ENCODE measurements around the gene GPR78.

The GPR78 gene

GRCh38 chr4:8577972-8578371 is 2.2 kb upstream of the GPR78 start:
- no peak overlapping the region for H2BK120ac ChIP-seq (ENCODE audit: low read depth, low read length)
- no peaks in the 10 kb centered on the region for H3K36me3 ChIP-seq (replicated peaks in 1 of 2; ENCODE audit: control insufficient read depth in 2 of 2, insufficient read depth in 2 of 2, low read length in 2 of 2)
- H3K4me1 ChIP-seq (ENCODE audit: control insufficient read depth in 2 of 2, insufficient read depth in 1 of 2, low read depth in 1 of 2, low read length in 2 of 2) = peaks cover 0 to 10% of the 10 kb centered on the region in 2 donors
- H3K9ac ChIP-seq (ENCODE audit: low read depth, low read length, poor library complexity) = no peak overlapping the region
- no peak for DNase-seq (ENCODE audit: low spot score)
- no peak overlapping the region for H2BK15ac ChIP-seq (ENCODE audit: low read length)
- H3K4me3 ChIP-seq (ENCODE audit: low read length in 2 of 2) = no peak overlapping the region
- no peak overlapping the region for H3K23ac ChIP-seq (ENCODE audit: low read depth, low read length, poor library complexity)
- H3K14ac ChIP-seq (ENCODE audit: low read length) = no peak overlapping the region
- H2BK5ac ChIP-seq (ENCODE audit: low read length) = no peak overlapping the region
- peaks cover 0 to 2% of the 10 kb centered on the region in 2 donors for H3K9me3 ChIP-seq (replicated peaks in 1 of 2; ENCODE audit: control insufficient read depth in 2 of 2, insufficient read depth in 1 of 2, low read depth in 1 of 2, low read length in 2 of 2)
- no CpG with 5 or more reads among the region's 4 CpGs for WGBS, 2 donors (ENCODE audit: extremely low coverage in 2 of 2, insufficient read length in 2 of 2, insufficient replicate concordance in 1 of 2)
- no peak overlapping the region for H3K27ac ChIP-seq (replicated peaks; ENCODE audit: low read length)
- H2AFZ ChIP-seq (ENCODE audit: low read length) = no peak overlapping the region
- H3K27me3 ChIP-seq (ENCODE audit: control insufficient read depth in 3 of 3, insufficient read depth in 3 of 3, low read depth in 1 of 3, low read length in 3 of 3) = peaks cover 3 to 33% (median 15%) of the 10 kb centered on the region in 3 experiments
- H3K18ac ChIP-seq (ENCODE audit: low read length) = no peak overlapping the region
- no peak overlapping the region for H3K4me2 ChIP-seq (ENCODE audit: insufficient read depth, low read length, poor library complexity, severe bottlenecking)
- peaks cover 3% of the 10 kb centered on the region for H3K79me1 ChIP-seq (ENCODE audit: low read depth, low read length)
- H3K4ac ChIP-seq (ENCODE audit: low read length) = no peak overlapping the region
- H4K8ac ChIP-seq (ENCODE audit: low read depth, low read length) = no peak overlapping the region
- H4K91ac ChIP-seq (ENCODE audit: low read depth, low read length, poor library complexity) = no peak overlapping the region
- no peak overlapping the region for H2BK12ac ChIP-seq (ENCODE audit: low read length)
- H2AK5ac ChIP-seq (ENCODE audit: low read depth, low read length) = no peak overlapping the region

GRCh38 chr4:8578717-8579116 is 1.5 kb upstream of the GPR78 start:
- Histone ChIP-seq H2AK5ac (ENCODE audit: low read depth, low read length) (no peak overlapping the region), H3K14ac (ENCODE audit: low read length) (no peak overlapping the region), H3K18ac (ENCODE audit: low read length) (no peak overlapping the region), H2BK15ac (ENCODE audit: low read length) (no peak overlapping the region), H4K8ac (ENCODE audit: low read depth, low read length) (no peak overlapping the region), H2AFZ (ENCODE audit: low read length) (no peak overlapping the region), H3K23ac (ENCODE audit: low read depth, low read length, poor library complexity) (no peak overlapping the region), H3K27ac (replicated peaks; ENCODE audit: low read length) (no peak overlapping the region), H3K4me2 (ENCODE audit: insufficient read depth, low read length, poor library complexity, severe bottlenecking) (no peak overlapping the region), H3K4ac (ENCODE audit: low read length) (no peak overlapping the region), H3K27me3 (ENCODE audit: control insufficient read depth in 3 of 3, insufficient read depth in 3 of 3, low read depth in 1 of 3, low read length in 3 of 3) (peaks cover 3 to 33% (median 15%) of the 10 kb centered on the region in 3 experiments), H3K9me3 (replicated peaks in 1 of 2; ENCODE audit: control insufficient read depth in 2 of 2, insufficient read depth in 1 of 2, low read depth in 1 of 2, low read length in 2 of 2) (peaks cover 0 to 2% of the 10 kb centered on the region in 2 donors), H2BK5ac (ENCODE audit: low read length) (no peak overlapping the region), H2BK120ac (ENCODE audit: low read depth, low read length) (no peak overlapping the region), H3K36me3 (replicated peaks in 1 of 2; ENCODE audit: control insufficient read depth in 2 of 2, insufficient read depth in 2 of 2, low read length in 2 of 2) (no peaks in the 10 kb centered on the region), H3K4me1 (ENCODE audit: control insufficient read depth in 2 of 2, insufficient read depth in 1 of 2, low read depth in 1 of 2, low read length in 2 of 2) (peaks cover 0 to 10% of the 10 kb centered on the region in 2 donors), H2BK12ac (ENCODE audit: low read length) (no peak overlapping the region), H3K79me1 (ENCODE audit: low read depth, low read length) (peaks cover 3% of the 10 kb centered on the region), H3K9ac (ENCODE audit: low read depth, low read length, poor library complexity) (no peak overlapping the region), H3K4me3 (ENCODE audit: low read length in 2 of 2) (no peak overlapping the region), H4K91ac (ENCODE audit: low read depth, low read length, poor library complexity) (no peak overlapping the region)
- WGBS, 2 donors (ENCODE audit: extremely low coverage in 2 of 2, insufficient read length in 2 of 2, insufficient replicate concordance in 1 of 2) = no CpG with 5 or more reads among the region's 3 CpGs
- DNase-seq (ENCODE audit: low spot score) = no peak

DNA sequence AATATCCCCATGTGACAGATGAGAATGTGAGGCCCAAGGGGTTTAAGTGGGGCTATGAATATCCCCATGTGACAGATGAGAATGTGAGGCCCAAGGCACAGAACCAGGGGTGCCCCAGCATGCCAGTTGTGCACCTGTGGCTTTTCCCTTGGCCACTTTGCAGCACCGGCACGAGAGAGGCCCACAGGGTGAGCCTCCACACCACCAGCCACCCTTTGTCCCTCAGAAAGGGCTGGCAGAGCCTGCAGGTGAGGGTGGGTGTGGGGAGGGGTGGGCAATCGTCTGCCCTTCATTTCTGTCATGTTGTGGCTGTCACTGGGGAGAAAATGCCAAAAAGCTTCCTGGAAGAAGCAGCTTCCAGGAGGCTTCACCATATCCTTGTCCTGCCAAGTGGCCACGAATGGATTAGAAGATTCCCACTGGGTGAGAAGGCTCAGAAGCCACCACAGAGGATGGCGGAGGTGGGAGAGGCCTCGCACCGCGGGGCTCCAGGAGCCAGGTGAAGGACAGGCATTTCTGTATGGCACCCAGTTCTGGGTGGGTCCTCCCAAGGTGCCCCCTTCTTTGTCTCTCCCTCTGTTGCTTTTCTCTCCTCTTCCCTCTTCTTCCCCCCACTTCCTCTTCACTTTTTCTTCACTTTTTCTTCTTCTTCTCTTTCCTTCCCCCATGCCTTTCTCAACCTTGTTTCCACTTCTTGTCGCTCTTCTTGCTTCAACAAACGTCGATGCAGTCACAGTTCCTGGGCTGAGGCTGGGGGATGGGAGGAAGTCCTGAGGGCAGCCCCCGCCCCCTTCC is 469 bp upstream of the GPR78 start:
- peaks cover 0 to 2% of the 10 kb centered on the region in 2 donors for H3K9me3 ChIP-seq (replicated peaks in 1 of 2; ENCODE audit: control insufficient read depth in 2 of 2, insufficient read depth in 1 of 2, low read depth in 1 of 2, low read length in 2 of 2)
- no peak overlapping the region for H3K4me2 ChIP-seq (ENCODE audit: insufficient read depth, low read length, poor library complexity, severe bottlenecking)
- no peak overlapping the region for H3K4me3 ChIP-seq (ENCODE audit: low read length in 2 of 2)
- no peak for DNase-seq (ENCODE audit: low spot score)
- peaks cover 3 to 33% (median 15%) of the 10 kb centered on the region in 3 experiments for H3K27me3 ChIP-seq (ENCODE audit: control insufficient read depth in 3 of 3, insufficient read depth in 3 of 3, low read depth in 1 of 3, low read length in 3 of 3)
- no peak overlapping the region for H2AFZ ChIP-seq (ENCODE audit: low read length)
- H2BK12ac ChIP-seq (ENCODE audit: low read length) = no peak overlapping the region
- no peak overlapping the region for H2BK5ac ChIP-seq (ENCODE audit: low read length)
- H3K27ac ChIP-seq (replicated peaks; ENCODE audit: low read length) = no peak overlapping the region
- H4K91ac ChIP-seq (ENCODE audit: low read depth, low read length, poor library complexity) = no peak overlapping the region
- H2AK5ac ChIP-seq (ENCODE audit: low read depth, low read length) = no peak overlapping the region
- no CpG with 5 or more reads among the region's 12 CpGs for WGBS, 2 donors (ENCODE audit: extremely low coverage in 2 of 2, insufficient read length in 2 of 2, insufficient replicate concordance in 1 of 2)
- no peak overlapping the region for H4K8ac ChIP-seq (ENCODE audit: low read depth, low read length)
- H3K4ac ChIP-seq (ENCODE audit: low read length) = no peak overlapping the region
- H3K36me3 ChIP-seq (replicated peaks in 1 of 2; ENCODE audit: control insufficient read depth in 2 of 2, insufficient read depth in 2 of 2, low read length in 2 of 2) = no peaks in the 10 kb centered on the region
- H3K4me1 ChIP-seq (ENCODE audit: control insufficient read depth in 2 of 2, insufficient read depth in 1 of 2, low read depth in 1 of 2, low read length in 2 of 2) = peaks cover 0 to 10% of the 10 kb centered on the region in 2 donors
- no peak overlapping the region for H3K9ac ChIP-seq (ENCODE audit: low read depth, low read length, poor library complexity)
- no peak overlapping the region for H2BK15ac ChIP-seq (ENCODE audit: low read length)
- H3K23ac ChIP-seq (ENCODE audit: low read depth, low read length, poor library complexity) = no peak overlapping the region
- peak overlapping the region; percentile 49 for H3K18ac ChIP-seq (ENCODE audit: low read length)
- no peak overlapping the region for H3K14ac ChIP-seq (ENCODE audit: low read length)
- H2BK120ac ChIP-seq (ENCODE audit: low read depth, low read length) = no peak overlapping the region
- H3K79me1 ChIP-seq (ENCODE audit: low read depth, low read length) = peaks cover 3% of the 10 kb centered on the region

- no CpG with 5 or more reads among the region's 66 CpGs for WGBS, 2 donors (ENCODE audit: extremely low coverage in 2 of 2, insufficient read length in 2 of 2, insufficient replicate concordance in 1 of 2)
- peak overlapping the region in 1 of 2 donors; percentile 25 for H3K4me3 ChIP-seq (ENCODE audit: low read length in 2 of 2)
- DNase-seq (ENCODE audit: low spot score) = no peak
Observed at GRCh38 chr4:8581094-8581861, 1.1 kb downstream of the GPR78 start.

More at GRCh38 chr4:8581094-8581861, 1.1 kb downstream of the GPR78 start:
- Histone ChIP-seq H3K14ac (ENCODE audit: low read length) (peak overlapping the region; percentile 83), H3K4me2 (ENCODE audit: insufficient read depth, low read length, poor library complexity, severe bottlenecking) (peak overlapping the region; percentile 74), H3K27me3 (ENCODE audit: control insufficient read depth in 3 of 3, insufficient read depth in 3 of 3, low read depth in 1 of 3, low read length in 3 of 3) (peaks cover 3 to 37% (median 15%) of the 10 kb centered on the region in 3 experiments), H3K4ac (ENCODE audit: low read length) (peak overlapping the region; percentile 17), H3K23ac (ENCODE audit: low read depth, low read length, poor library complexity) (peak overlapping the region; percentile 71), H2BK120ac (ENCODE audit: low read depth, low read length) (no peak overlapping the region), H3K36me3 (replicated peaks in 1 of 2; ENCODE audit: control insufficient read depth in 2 of 2, insufficient read depth in 2 of 2, low read length in 2 of 2) (no peaks in the 10 kb centered on the region), H2BK5ac (ENCODE audit: low read length) (no peak overlapping the region), H3K79me1 (ENCODE audit: low read depth, low read length) (peaks cover 3% of the 10 kb centered on the region), H3K4me1 (ENCODE audit: control insufficient read depth in 2 of 2, insufficient read depth in 1 of 2, low read depth in 1 of 2, low read length in 2 of 2) (peaks cover 0 to 10% of the 10 kb centered on the region in 2 donors), H3K18ac (ENCODE audit: low read length) (no peak overlapping the region), H2BK12ac (ENCODE audit: low read length) (no peak overlapping the region), H3K9me3 (replicated peaks in 1 of 2; ENCODE audit: control insufficient read depth in 2 of 2, insufficient read depth in 1 of 2, low read depth in 1 of 2, low read length in 2 of 2) (peaks cover 0 to 2% of the 10 kb centered on the region in 2 donors), H2BK15ac (ENCODE audit: low read length) (no peak overlapping the region), H3K27ac (replicated peaks; ENCODE audit: low read length) (no peak overlapping the region), H3K9ac (ENCODE audit: low read depth, low read length, poor library complexity) (peak overlapping the region; percentile 63), H2AK5ac (ENCODE audit: low read depth, low read length) (no peak overlapping the region), H4K91ac (ENCODE audit: low read depth, low read length, poor library complexity) (no peak overlapping the region), H4K8ac (ENCODE audit: low read depth, low read length) (no peak overlapping the region), H2AFZ (ENCODE audit: low read length) (no peak overlapping the region)
